GM18507 (cell line): Measurements from ENCODE around the gene FXYD7.
A peak's percentile ranks its signal among the peaks of the same experiment; 100 is the strongest.
"Not testable (repeated sequence)": the region's sequence is repeated elsewhere in the genome, so short reads cannot be mapped to it uniquely, and the experiment has no call there.

Experiments used
- DNase-seq: peaks from one replicate; pipeline ENCODE4 v3.0.0; 2011; ENCODE audit warnings: low read depth; ENCODE audit not compliant: insufficient read length; ENCODE audit errors: extremely low spot score
- FAIRE-seq: peaks from 2 replicates; lab custom pipeline; 2011; peaks lifted over from hg19 to GRCh38; lab: Jason Lieb, UNC

The FXYD7 gene

DNA sequence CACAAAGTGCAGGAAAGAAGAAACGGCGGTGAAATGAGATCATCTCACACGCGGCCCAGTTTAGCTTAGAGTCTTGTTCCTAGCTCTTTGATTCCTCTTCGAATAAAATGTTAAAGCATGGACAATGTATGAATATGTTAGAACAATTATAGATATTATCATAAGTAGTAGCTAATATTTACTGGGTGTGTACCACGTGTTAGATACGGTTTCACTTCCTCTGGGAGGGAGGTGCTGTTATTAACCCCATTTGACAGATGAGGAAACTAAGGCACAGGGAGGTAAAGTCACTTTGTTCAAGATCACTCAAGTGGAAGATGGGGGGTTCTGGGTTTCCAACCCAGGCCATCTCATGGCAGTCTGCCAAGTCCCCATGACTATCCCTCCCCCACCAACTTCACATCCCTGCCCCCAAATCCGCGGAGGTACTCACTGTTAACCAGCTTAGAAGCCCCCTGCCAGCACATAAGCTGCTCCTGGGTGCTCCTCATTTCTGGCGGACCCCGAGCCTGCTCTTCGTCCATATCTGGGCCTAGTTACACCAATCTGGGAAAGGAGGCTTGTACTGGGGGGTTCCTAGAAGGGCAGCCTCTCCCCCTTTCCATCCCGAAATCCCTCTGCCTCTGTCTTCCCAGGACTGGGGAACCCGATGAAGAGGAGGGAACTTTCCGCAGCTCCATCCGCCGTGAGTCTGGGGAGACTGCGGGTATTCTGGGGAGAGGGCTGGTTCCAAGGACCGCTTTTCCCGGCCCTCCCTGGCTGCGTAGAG, 1.0 kb upstream of the FXYD7 start:
- DNase-seq, result no peak
- FAIRE-seq, result peak; percentile 46

DNA sequence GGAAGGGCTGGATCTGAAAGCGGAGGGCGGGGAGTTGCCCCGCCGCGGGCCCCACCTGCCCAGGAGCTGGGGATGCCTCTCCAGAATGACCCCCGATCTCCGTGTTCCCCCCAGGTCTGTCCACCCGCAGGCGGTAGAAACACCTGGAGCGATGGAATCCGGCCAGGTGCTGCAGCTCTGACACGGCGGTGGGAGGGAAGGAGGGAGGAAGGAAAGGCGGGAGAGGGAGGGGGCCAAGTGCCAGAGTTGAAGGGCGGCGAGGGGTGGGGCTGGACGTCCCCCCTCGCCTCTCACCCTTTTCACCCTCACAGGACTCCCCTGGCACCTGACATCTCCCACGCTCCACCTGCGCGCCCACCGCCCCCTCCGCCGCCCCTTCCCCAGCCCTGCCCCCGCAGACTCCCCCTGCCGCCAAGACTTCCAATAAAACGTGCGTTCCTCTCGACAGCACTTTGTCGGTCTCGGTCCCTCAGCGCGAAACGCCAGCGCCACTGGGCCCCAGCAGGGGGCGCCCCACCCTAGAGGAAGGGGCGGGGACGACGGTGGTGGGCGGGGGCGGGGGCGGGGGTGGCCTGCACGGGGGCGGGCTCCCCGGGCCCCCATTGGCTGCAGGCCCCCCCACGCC, 337 bp upstream of the FXYD7 start:
- DNase-seq, result no peak
- FAIRE-seq, result peak; percentile 48

DNA sequence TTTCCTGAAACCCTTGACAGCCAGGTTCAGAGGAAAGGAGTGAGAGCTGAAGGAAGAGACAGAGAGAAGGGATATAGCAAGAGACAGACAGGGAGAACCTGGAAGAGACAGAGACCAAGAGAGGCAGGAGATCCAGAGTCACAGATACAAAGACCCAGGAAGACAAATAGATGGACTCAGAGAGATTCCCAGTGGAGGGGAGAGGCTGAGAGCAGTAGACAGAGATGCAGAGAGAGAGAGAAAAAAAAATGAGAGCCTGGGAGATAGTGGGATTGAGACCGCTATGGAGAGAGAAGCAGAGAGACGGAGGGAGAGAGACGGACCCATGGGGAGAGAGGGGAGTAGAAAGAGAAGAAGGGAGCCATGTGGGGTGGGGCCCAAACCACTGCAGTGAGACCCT, 763 bp downstream of the FXYD7 start:
- DNase-seq (no peak), FAIRE-seq (no peak)

DNA sequence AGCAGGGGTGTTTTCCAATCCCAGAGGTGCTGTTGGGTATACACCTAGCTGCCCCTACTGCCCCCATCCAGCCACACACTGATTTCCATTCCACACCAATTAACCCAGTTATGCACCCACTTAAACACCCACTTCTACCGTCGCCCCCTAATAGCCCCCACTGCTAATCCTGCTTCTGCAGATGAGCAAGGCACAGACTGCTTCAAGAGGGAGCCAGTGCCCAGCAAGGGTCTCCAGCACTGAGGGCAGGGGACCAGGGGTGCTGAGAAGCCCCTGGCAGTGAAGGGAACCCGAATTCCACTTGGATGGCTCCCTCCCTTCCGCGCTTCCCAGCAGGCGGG, 1.2 kb downstream of the FXYD7 start:
- FAIRE-seq, result no peak

DNA sequence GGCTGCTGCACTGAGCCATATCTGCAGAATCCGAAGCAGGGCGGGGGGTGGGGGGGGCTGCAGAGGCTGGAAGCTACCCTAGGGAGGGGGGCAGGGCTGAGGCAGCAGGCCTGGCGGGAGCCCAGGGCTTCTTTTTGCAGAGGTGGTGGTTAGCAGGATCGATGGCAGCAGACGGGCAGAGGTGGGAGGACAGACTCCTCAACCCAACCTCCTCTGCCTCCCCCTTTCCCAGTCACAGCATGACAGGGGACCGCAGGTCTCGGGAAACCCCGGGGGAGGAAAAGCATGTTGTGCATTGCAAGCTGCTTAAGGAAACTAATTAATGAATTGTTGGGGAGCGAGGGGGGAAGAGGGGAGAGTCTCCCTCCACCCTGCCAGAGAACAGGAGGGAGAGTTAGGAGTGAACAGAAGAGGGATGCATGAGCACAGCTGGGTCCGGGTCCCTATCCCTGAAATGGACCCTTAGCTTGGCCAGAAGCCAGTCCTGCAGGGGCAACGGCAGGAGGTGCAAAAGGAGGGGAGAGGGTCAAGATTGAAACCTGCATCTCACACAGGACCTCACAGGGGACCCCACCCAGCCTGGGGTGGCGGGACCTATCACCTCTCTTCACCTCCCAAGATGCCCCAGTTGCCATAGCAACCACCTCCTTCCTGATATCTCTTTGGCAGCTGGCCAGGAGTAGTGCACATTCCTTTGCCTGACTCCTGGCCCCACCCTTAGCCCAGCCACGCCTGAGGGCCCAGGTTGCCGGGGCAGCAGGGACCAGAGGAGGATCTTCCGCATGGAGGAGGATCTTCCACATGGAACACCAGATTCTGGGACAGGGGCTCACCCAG, 1.8 kb downstream of the FXYD7 start:
- FAIRE-seq, result no peak
- no peak for DNase-seq

More for the DNA sequence above, 1.2 kb downstream of the FXYD7 start:
- no peak for DNase-seq

DNA sequence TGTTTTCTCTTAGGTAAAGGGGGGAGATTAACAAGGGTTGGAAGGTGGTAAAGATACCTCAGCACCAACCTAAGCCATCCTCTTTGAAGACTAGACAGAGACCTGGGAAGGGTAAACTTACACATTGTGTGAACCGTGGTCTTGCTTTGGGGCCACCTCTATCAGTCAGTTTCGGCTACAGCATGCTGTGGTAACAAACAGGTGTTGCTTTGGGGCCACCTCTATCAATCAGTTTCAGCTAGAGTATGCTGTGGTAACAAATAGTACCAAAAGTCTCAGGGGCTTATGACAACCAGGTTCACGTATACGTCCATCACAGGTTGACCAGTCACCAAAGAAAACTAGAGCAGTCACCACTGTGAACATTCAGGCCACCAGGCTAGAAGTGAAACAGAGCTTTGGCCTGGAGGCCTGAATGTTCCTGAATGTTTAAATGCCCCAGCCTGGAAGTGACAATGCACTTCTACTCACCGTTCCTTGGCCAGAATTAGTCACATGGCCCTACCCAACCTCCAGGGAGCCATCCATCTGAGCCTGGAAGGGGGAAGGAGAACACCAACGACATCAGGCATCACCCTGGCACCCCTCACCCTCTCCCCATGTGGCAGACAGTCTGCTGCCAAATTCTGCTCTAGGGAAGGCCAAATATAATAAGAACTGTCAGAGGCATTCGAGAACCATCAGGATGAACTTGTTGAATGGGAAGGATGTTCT, 3.8 kb downstream of the FXYD7 start:
- no peak for DNase-seq
- no peak for FAIRE-seq

DNA sequence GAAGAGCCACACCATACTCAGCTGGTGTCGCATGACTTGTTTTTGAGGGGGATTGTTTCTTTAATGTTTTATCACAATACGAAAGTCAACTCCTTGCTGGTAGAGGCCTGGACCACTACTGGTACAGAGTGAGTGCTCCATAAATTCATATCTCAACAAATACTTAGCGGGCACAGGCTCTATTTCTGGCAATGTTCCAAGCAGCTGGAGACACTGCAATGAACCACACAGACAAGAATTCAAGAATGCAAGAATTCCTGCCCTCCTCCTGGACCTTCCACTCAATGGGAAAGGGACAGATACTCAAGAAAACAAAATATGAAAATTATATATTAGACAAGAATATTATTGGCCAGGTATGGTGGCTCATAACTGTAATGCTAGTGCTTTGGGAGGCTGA, 6.4 kb downstream of the FXYD7 start:
- FAIRE-seq (no peak), DNase-seq (no peak)

DNA sequence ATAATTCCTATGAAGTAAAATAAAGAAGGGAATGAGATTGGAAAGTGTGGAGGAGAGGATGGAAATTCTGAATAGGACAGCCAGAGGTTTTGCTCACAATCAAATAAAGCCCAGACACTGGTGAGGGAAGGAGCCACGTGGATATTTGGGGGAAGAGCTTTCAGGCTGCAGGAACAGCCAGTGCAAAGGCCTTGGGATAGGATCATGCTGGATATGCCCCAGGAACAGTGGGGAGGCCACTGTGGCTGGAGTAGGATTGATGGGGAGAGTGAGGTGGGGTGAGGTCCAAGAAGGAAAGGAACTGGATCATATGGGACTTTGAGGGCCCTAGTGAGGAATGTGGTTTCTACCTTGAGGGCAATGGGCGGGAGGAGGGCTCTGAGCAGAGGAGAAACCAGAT, 7.4 kb downstream of the FXYD7 start:
- FAIRE-seq, result no peak
- DNase-seq, result no peak

DNA sequence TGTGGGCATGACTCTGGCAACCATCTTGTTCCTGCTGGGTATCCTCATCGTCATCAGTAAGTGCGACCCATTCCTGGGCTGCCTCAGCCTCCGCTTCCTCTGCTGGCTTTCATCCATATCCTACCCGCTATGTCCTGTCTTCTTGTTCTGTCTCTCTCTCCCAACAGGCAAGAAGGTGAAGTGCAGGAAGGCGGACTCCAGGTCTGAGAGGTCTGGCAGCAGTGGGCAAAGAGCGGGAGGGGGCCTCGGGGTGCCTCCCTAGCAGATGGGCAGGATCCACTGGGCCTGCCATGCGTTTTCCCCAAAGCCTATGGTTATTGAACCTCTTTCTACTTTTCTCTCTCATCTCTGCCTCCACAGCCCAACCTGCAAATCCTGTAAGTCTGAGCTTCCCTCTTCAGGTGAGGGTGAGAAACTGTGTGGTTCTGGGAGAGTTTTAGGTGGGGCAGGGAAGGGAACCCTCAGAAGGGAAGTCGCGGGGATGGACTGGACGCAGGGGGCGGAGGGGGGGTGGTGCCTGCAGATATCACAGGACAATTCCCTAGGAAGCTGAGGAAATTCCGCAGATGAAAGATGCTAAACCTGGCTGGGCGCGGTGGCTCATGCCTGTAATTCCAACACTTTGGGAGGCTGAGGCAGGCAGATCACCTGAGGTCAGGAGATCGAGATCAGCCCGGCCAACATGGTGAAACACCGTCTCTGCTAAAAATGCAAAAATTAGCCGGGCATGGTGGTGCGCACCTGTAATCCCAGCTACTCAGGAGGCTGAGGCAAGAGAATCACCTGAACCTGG, 8.4 kb downstream of the FXYD7 start:
- DNase-seq (no peak), FAIRE-seq (no peak)

DNA sequence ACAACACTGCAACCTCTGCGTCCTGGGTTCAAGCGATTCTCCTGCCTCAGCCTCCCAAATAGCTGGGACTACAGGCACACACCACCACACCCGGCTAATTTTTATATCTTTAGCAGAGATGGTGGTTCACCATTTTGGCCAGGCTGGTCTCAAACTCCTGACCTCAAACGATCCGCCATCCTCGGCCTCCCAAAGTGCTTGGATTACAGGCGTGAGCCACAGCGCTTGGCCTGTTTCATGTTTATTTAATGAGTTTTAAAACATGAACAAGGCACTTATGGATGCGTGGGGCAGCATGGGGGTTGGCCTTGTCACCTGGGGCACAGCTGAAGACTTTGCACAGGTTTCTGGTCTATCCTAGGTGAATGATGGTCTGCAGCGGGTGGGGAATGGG, 10.1 kb downstream of the FXYD7 start:
- DNase-seq, FAIRE-seq: not testable (repeated sequence)

DNA sequence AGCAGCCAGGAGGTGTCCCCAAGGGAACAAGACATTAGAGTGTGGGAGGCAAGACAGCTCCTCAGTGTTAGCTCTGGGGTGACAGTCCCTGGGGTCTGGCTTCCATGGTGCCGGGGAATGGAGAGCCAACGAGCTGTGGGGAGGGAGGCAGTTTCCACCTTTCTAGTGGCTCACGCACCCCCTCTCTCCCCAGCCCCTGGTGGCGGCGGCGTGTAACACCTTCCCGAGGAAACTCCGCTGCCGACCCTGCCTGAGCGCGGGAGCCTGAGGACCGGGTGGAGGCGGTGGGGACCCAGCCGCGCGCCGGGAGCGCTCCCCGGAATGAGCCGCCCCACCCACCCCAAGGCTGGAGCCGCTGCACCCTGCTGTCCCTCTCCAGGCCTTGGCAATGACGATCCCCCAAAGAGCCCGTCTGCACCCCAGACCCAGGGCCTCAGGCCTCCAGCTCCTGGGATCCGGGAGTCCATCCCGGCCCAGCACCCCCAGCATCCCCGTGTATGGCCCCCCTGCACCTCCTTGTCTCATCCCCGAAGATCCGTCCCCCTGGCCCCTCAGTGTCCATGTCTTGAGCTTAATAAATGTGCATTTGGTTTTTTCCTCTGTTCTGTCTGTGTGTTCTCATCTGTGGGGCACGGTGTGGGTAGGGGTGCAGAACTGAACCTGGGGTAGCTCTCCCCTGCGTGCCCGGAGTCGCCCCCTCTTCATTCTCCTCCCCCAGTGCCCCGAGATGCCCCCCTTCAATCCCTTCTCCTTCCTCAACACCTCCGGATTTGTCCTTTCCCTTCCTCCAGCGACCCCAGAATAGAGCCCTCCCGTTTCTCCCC, 10.9 kb downstream of the FXYD7 start:
- DNase-seq (peak; percentile 66), FAIRE-seq (peak; percentile 77)

DNA sequence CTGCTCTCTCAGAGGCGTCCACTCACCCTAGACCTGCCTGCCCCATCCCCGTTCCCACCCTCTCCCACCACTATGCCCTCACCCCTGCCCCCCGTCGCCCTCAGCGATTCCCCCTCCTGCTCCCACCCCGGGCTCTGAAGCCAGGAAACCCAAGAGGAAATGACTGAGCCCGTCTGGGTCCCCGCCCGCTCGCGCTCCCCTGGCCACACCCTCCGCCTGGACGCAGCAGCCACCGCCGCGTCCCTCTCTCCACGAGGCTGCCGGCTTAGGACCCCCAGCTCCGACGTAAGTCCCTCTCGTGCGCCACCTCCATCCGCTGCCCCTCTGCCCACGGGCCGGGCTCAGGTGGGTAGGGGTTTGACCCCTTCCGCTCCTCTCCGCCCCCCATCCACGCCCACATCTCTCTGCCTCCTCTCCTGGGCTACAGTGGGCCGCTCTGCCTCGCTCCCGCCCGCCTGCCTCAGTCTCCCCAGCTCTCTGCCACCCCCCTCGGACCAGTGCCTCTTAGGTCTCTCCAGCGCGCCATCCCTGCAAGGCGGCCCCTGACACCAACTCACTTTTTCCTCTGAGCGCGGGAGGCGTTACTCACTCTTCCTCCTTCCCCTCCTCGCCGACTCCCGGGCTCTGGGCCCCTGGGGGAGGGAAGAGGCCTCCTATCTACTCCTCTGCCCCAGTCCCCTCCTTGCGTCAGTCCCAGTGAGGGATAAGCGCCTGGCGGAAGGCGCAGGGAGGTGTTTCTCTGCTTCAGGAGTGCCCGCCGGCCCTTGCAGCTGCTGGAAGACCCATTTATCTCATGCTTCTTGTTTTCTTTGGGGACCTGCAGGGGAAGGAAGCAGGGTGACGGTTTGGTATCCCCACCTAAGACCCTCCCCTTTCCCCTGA, 11.7 kb downstream of the FXYD7 start, which contains the start of gene FXYD5:
TSS of gene FXYD5 (plus strand) at position 211 of the 882 bp plus-strand sequence. CDS start 816 bp downstream, outside the sequence.
- FAIRE-seq (peak; percentile 62), DNase-seq (peak; percentile 60)

DNA sequence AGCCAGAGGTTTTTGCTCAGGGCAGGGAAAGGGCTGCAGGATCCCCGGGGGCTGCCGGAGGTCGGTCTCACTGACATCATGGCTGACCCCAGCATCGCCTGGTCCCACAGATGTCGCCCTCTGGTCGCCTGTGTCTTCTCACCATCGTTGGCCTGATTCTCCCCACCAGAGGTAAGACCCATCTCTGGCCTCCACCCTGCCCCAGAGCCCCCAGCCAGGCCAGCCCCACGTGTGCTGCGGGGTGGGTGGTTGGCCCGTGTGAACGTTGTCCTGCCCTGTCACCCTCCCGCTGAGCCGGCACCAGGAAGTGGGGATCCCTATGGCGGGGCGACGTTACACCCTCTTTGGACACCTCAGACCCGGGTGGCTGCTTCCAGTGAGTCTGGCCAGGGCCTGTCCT, 12.4 kb downstream of the FXYD7 start:
- DNase-seq (no peak), FAIRE-seq (peak; percentile 61)

DNA sequence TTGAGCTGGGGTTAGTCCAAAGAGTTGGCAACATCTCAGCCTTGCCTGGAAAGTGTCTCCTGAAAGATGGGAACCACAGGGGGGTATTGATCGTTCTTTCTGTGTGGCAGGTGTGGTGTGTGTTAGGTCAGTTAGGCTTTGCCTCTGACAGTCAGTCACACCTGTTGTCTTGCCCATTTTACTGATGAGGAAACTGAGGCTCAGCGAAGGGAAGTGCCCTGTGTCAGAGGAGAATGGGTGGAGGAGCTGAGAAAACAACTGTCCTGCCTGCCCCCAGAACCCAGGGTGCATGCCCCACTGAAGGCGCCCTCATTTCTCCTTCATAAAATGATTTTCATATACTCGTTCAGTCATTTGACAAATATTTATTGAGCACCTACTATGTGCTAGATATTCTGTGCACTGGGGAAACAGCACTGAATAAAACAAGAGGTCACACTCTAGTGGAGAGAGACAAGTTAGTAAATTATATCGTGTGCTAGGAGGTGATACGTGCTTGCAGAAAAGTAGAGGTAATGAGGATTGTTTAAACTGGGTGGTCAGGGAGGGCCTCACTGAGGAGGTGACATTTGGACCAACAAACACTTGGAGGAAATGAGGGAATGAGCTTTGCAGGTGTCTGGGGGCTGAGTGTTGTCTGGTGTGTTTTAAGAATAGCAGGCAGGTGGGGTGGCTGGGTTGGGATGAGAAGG, 13.1 kb downstream of the FXYD7 start:
- DNase-seq (no peak), FAIRE-seq (no peak)

DNA sequence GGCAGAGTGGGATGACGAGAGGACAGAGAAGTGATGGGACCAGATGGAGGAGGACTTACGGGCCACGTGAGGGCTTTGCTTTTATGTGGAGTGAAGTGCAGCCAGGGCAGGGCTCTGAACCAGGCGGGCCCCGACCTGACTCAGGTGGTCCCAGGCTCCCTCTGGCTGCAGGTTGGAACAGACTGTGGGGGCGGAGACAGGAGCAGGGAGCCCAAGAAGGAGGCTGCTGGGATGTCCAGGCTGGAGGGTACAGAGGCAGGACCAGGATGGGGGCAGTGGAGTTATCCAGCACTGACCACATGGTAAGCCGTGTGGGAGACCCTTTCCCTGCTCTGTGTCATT, 13.6 kb downstream of the FXYD7 start:
- no peak for FAIRE-seq
- DNase-seq, result no peak

DNA sequence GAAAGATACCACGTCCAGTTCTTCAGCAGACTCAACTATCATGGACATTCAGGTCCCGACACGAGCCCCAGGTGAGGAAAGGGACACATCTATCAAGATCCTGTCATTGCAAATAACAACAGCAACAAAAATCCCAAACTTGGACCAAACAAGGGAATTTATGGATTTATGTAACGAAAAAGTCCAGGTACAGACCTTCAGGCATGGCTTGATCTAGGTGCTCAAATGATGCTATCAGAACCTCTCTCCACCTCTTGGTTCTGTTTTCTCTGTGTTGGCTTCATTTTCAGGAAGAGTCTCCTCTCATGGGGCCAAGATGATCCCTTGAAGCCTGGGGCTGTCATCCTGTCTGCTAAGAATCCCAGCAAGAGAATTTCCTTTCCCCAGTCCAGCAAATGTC, 14.4 kb downstream of the FXYD7 start:
- no peak for DNase-seq
- FAIRE-seq, result no peak

DNA sequence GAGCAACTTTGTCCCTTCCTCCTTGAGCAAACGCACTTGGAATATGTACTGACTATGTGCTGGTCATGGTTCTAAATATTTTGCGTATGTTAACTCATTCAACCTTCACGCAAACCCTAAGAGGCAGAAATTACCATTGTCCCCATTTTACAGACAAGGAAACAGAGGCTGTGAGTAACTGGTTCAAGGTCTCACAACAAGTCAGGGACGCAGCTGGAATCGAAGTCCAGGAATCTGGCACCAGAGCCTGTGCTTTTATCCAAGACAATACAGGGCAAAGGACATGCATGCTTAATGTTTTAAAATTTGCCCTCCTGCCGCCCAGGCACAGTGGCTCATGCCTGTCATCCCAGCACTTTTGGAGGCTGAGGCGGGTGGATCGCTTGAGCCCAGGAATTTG, 16.6 kb downstream of the FXYD7 start:
- no peak for DNase-seq
- no peak for FAIRE-seq
